Epithelial cell of prostate (primary cell): ENCODE measurements around the gene KCNC4.

ENCODE experiments used
- DNase-seq: peaks from one replicate; pipeline ENCODE4 v3.0.0-alpha.2; 2011; ENCODE audit warnings: low read depth, low spot score
- H3K27ac ChIP-seq: fragments of 450-650 bp; 2 replicates; pipeline ENCODE4 v1.5.1; 2017; ENCODE audit warnings: mild to moderate bottlenecking

KCNC4 gene

GRCh38 chr1:110228381-110228780, 18.3 kb downstream of the KCNC4 start:
- DNase-seq, result no peak
- no peak overlapping the region for H3K27ac ChIP-seq

GRCh38 chr1:110228869-110229268, 18.8 kb downstream of the KCNC4 start:
- peak overlapping the region; percentile 46 for H3K27ac ChIP-seq
- DNase-seq, result no peak

- no peak for DNase-seq
- peak overlapping the region; percentile 46 for H3K27ac ChIP-seq
These were observed 19.4 kb downstream of the KCNC4 start for GRCh38 chr1:110229348-110230001.

GRCh38 chr1:110230381-110231199, 20.5 kb downstream of the KCNC4 start:
- DNase-seq, result no peak
- H3K27ac ChIP-seq, result no peak overlapping the region

- H3K27ac ChIP-seq, result no peak overlapping the region
- DNase-seq, result no peak
These were observed 23.7 kb downstream of the KCNC4 start for GRCh38 chr1:110233861-110234260.

GRCh38 chr1:110234691-110235090, 24.6 kb downstream of the KCNC4 start:
- no peak for DNase-seq
- H3K27ac ChIP-seq, result peak overlapping the region; percentile 93

GRCh38 chr1:110235181-110235833, 25.2 kb downstream of the KCNC4 start:
- DNase-seq, result no peak
- peak overlapping the region; percentile 93 for H3K27ac ChIP-seq

GRCh38 chr1:110235834-110236682, 25.9 kb downstream of the KCNC4 start:
- DNase-seq, result peak; percentile 97
- H3K27ac ChIP-seq, result peak overlapping the region; percentile 93

GRCh38 chr1:110237386-110238152, 27.5 kb downstream of the KCNC4 start:
- DNase-seq, result no peak
- no peak overlapping the region for H3K27ac ChIP-seq

GRCh38 chr1:110239441-110240430, 29.6 kb downstream of the KCNC4 start:
- no peak overlapping the region for H3K27ac ChIP-seq
- DNase-seq, result no peak

GRCh38 chr1:110240476-110241210, 30.5 kb downstream of the KCNC4 start:
- no peak for DNase-seq
- H3K27ac ChIP-seq, result no peak overlapping the region

- no peak for DNase-seq
- no peak overlapping the region for H3K27ac ChIP-seq
These were observed 31.4 kb downstream of the KCNC4 start for GRCh38 chr1:110241516-110241915.

- no peak overlapping the region for H3K27ac ChIP-seq
- DNase-seq, result no peak
These were observed 31.9 kb downstream of the KCNC4 start for GRCh38 chr1:110242062-110242461.

- no peak for DNase-seq
- H3K27ac ChIP-seq, result no peak overlapping the region
These were observed 32.6 kb downstream of the KCNC4 start for GRCh38 chr1:110242731-110243130.

GRCh38 chr1:110243146-110243545, 33.0 kb downstream of the KCNC4 start:
- no peak overlapping the region for H3K27ac ChIP-seq
- no peak for DNase-seq

GRCh38 chr1:110243574-110243973, 33.5 kb downstream of the KCNC4 start:
- DNase-seq, result no peak
- no peak overlapping the region for H3K27ac ChIP-seq

- peak; percentile 31 for DNase-seq
- H3K27ac ChIP-seq, result no peak overlapping the region
These were observed 35.9 kb downstream of the KCNC4 start for GRCh38 chr1:110245876-110246620.
